HEK293T (cell line): ENCODE measurements around the gene HAGHL.

Experiments used
- CTCF ChIA-PET: fragments of 350-600 bp; formaldehyde crosslinking; extraction: SDS; loops from one replicate; lab custom pipeline; 2021; ENCODE audit warnings: antibody characterized with exemption, inconsistent platforms; lab: Yijun Ruan, JAX
- POLR2A ChIA-PET: fragments of 350-600 bp; formaldehyde crosslinking; extraction: SDS; loops from one replicate; lab custom pipeline; 2020; ENCODE audit warnings: antibody characterized with exemption, inconsistent platforms; lab: Yijun Ruan, JAX
- DNase-seq: peaks from one replicate; pipeline ENCODE4 v3.0.0; 2012; ENCODE audit warnings: mixed read lengths; ENCODE audit errors: extremely low spot score
- ARNT ChIP-seq: fragments of 450-650 bp; IDR thresholded peaks from 2 replicates; pipeline ENCODE4 v1.6.1; 2017; ENCODE audit warnings: mild to moderate bottlenecking
- BHLHE40 ChIP-seq: fragments of 450-650 bp; IDR thresholded peaks from 2 replicates; pipeline ENCODE4 v1.6.1; 2016; ENCODE audit warnings: mild to moderate bottlenecking, moderate library complexity, borderline replicate concordance
- CTBP1 ChIP-seq: fragments of 450-650 bp; IDR thresholded peaks from 2 replicates; pipeline ENCODE4 v1.6.1; 2016; ENCODE audit warnings: borderline replicate concordance
- ELF4 ChIP-seq: fragments of 450-650 bp; IDR thresholded peaks from 2 replicates; pipeline ENCODE4 v1.6.1; 2017; ENCODE audit warnings: antibody characterized with exemption
- FOXA1 ChIP-seq: fragments of 450-650 bp; IDR thresholded peaks from 2 replicates; pipeline ENCODE4 v1.6.1; 2016; ENCODE audit warnings: mild to moderate bottlenecking
- FOXK2 ChIP-seq: fragments of 450-650 bp; IDR thresholded peaks from 2 replicates; pipeline ENCODE4 v1.6.1; 2016; ENCODE audit warnings: mild to moderate bottlenecking
- FOXM1 ChIP-seq: fragments of 450-650 bp; IDR thresholded peaks from 2 replicates; pipeline ENCODE4 v1.6.1; 2017; ENCODE audit warnings: mild to moderate bottlenecking, borderline replicate concordance
- HDGF ChIP-seq: fragments of 450-650 bp; IDR thresholded peaks from 2 replicates; pipeline ENCODE4 v1.6.1; 2017; ENCODE audit warnings: antibody characterized with exemption, borderline replicate concordance
- L3MBTL2 ChIP-seq: fragments of 450-650 bp; conservative IDR thresholded peaks from 2 replicates; pipeline ENCODE4 v1.6.1; 2016; ENCODE audit warnings: mild to moderate bottlenecking
- LEF1 ChIP-seq: fragments of 450-650 bp; IDR thresholded peaks from 2 replicates; pipeline ENCODE4 v1.6.1; 2017; ENCODE audit warnings: mild to moderate bottlenecking, borderline replicate concordance
- NFRKB ChIP-seq: fragments of 450-650 bp; IDR thresholded peaks from 2 replicates; pipeline ENCODE4 v1.6.1; 2016; ENCODE audit warnings: mild to moderate bottlenecking, moderate library complexity
- SP1 ChIP-seq: fragments of 450-650 bp; IDR thresholded peaks from 2 replicates; pipeline ENCODE4 v1.6.1; 2017
- SUZ12 ChIP-seq: fragments of 450-650 bp; IDR thresholded peaks from 2 replicates; pipeline ENCODE4 v1.6.1; 2016; ENCODE audit warnings: mild to moderate bottlenecking
- TARDBP ChIP-seq: fragments of 450-650 bp; IDR thresholded peaks from 2 replicates; pipeline ENCODE4 v1.6.1; 2016
- ZNF384 ChIP-seq: fragments of 450-650 bp; IDR thresholded peaks from 2 replicates; pipeline ENCODE4 v1.6.1; 2016
- TF ChIP-seq, protein P1 (sequence below): fragments of 450-650 bp; IDR thresholded peaks from 2 replicates; pipeline ENCODE4 v1.6.1; 2016

The HAGHL gene

GRCh38 chr16:705431-706188 lies 21.3 kb upstream of the HAGHL start, which contains the start of gene FBXL16:
FBXL16 (minus strand) TSS chr16:705801; CDS start chr16:697405, 8,396 bp downstream.
- TF ChIP-seq SP1 (no peak), FOXA1 (no peak), SUZ12 (no peak), TARDBP (no peak)
- TF ChIP-seq, protein P1, sequence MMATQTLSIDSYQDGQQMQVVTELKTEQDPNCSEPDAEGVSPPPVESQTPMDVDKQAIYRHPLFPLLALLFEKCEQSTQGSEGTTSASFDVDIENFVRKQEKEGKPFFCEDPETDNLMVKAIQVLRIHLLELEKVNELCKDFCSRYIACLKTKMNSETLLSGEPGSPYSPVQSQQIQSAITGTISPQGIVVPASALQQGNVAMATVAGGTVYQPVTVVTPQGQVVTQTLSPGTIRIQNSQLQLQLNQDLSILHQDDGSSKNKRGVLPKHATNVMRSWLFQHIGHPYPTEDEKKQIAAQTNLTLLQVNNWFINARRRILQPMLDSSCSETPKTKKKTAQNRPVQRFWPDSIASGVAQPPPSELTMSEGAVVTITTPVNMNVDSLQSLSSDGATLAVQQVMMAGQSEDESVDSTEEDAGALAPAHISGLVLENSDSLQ = no peak
- ChIA-PET POLR2A (interaction anchor here (1.3 kb wide), 1 partner anchor 16 kb away, joined by 5 read pairs; the partner anchor contains the start of gene ANTKMT), CTCF (interaction anchor here (1.0 kb wide), 1 partner anchor 10 kb away, joined by 3 read pairs; no protein-coding TSS in a partner anchor)
- peak; percentile 76 for DNase-seq

DNA sequence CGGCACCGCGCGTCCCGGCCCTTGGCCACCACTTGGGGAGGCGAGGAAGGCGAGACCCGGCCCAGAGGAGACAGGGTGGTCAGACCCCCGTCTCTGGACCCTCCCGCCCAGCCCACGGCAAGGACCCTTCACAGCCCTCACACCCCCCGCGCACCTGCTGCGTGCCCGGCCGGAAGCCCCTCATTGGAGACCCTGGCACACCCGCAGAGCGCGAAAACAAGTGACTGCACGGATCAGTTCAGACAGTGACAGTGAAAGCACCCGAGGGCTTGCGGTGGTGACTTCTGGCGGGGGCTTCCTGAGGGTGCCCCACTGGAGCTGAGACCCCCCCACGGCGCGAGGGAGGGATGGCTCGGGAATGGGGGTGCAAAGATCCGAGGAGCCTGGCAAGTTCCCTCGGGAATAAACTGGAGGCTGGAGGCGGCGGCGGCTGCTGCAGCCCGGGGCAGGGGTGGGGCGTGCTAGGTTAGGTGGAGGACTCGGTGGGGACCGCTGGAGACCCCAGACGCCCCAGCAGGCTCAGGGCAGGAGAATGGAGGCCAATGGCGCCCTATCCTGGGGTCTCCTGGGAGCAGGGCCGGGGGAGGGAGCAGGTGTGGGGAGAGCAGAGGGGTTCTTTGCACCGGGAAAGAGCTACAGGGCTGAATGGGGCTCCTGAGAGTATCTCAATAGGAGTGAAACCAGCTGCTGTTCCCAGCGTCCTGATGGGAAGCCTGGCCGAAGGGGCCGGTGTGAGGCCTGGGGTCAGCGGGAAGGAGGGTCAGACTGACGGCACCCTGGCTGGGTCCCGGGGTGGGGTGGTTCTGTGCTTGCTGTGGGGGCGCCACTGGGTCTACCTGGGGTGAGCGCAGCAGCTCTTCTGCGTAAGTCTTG lies 20.5 kb upstream of the HAGHL start:
- no peak for DNase-seq
- CTCF ChIA-PET = interaction anchor here (1.0 kb wide), 1 partner anchor 11 kb away, joined by 3 read pairs; no protein-coding TSS in a partner anchor
- TF ChIP-seq, protein P1 = no peak
- no peak for TF ChIP-seq ARNT
- no peak for TF ChIP-seq L3MBTL2
- TF ChIP-seq FOXA1 = no peak
- TF ChIP-seq LEF1 = no peak
- no peak for TF ChIP-seq HDGF
- no peak for TF ChIP-seq BHLHE40
- POLR2A ChIA-PET = interaction anchor here (0.9 to 2.0 kb wide), 4 partner anchors 15 to 25 kb away, joined by 4 to 8 read pairs (median 5); partner anchors contain the start of genes ANTKMT and WDR24

DNA sequence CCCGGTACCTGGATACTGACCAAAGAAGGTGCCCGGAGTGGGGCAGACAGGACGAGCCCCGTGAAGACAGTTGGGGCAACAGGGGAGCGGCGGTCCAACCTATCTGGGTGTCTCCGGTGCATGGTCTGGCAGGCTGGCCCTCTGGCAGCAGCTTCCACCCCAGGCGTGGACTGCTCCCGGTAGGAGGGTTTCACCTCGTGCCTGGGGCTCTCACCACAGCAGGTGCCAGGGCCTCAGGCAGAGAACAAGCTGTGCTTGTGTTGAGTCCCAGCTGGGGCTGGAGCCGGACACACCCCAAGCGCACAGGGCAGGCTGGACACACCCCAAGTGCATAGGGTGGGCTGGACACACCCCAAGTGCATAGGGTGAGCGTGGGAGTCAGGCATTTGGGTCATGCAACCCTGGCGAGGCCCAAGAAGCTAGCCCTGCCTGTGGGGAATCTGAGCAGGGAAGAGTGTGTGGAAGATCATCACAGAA lies 19.8 kb upstream of the HAGHL start:
- TF ChIP-seq, protein P1 = no peak
- TF ChIP-seq FOXM1 (no peak), FOXK2 (no peak), NFRKB (no peak), TARDBP (no peak), LEF1 (no peak), L3MBTL2 (no peak), ELF4 (no peak), ARNT (no peak), SP1 (no peak), BHLHE40 (no peak)
- ChIA-PET CTCF (interaction anchor here (0.6 kb wide), 1 partner anchor 350 kb away, joined by 4 read pairs; no protein-coding TSS in a partner anchor), POLR2A (interaction anchor here (0.9 to 2.0 kb wide), 6 partner anchors 12 to 25 kb away, joined by 4 to 8 read pairs (median 5); partner anchors contain the start of genes ANTKMT and WDR24)
- DNase-seq = no peak

DNA sequence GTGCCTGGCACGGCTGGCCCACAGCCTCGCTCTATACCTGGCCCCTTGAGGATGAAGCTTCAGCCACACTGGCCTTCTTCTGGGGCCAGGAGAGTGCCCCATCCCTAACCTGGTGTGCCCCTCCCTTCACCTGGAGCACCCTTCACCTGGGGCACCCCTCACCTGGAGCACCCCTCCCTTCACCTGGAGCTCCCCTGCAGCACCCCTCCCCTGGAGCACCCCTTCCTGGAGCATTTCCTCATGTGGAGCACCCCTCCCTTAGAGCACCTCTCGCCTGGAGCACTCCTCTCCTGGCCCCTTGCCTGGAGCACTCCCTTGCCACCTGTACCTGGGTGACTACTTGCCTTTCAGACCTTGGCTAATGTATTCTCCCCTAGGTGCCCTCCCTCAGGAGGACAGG lies 18.9 kb upstream of the HAGHL start:
- CTCF ChIA-PET = interaction anchor here (1.0 kb wide), 1 partner anchor 59 kb away, joined by 3 read pairs; the partner anchor contains the start of gene WDR90
- TF ChIP-seq FOXA1 (no peak), ZNF384 (no peak), FOXM1 (no peak), CTBP1 (no peak), ELF4 (no peak), NFRKB (no peak), TARDBP (no peak), FOXK2 (no peak), BHLHE40 (no peak), L3MBTL2 (no peak), ARNT (no peak), HDGF (no peak), LEF1 (no peak)
- TF ChIP-seq, protein P1 = no peak
- DNase-seq = no peak
- POLR2A ChIA-PET = interaction anchor here (1.2 to 2.0 kb wide), 3 partner anchors 11 to 17 kb away, joined by 4 to 8 read pairs (median 5); partner anchors contain the start of genes ANTKMT and WDR24

DNA sequence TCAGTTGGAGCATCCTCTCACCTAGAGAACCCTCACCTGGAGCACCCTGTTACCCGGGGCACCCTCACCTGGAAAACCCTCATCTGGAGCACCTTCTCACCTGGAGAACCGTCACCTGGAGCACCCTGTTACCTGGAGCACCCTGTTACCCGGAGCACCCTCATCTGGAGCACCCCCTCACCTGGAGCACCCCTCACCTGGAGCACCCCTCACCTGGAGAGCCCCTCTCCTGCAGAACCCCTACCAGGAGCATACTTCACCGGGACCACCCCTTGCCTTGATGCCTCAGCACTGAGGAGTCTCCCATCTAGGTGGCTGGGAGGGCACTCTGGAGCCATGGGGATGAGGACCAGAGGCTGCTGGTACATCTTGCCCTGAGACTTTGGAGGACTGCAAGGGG lies 17.9 kb upstream of the HAGHL start:
- DNase-seq = no peak
- TF ChIP-seq CTBP1 (no peak), SUZ12 (no peak), L3MBTL2 (no peak), LEF1 (no peak)
- POLR2A ChIA-PET = interaction anchor here (0.6 to 1.8 kb wide), 2 partner anchors 11 to 12 kb away, joined by 3 to 7 read pairs; partner anchors contain the start of gene ANTKMT

More for the DNA sequence above, 17.9 kb upstream of the HAGHL start:
- CTCF ChIA-PET = interaction anchor here (1.0 to 2.0 kb wide), 2 partner anchors 11 to 60 kb away, joined by 3 to 7 read pairs; partner anchors contain the start of genes ANTKMT and WDR90
